HEK293 (cell line): Measurements from ENCODE around the gene NXPH1.

Source experiments
- BCL11B ChIP-seq: fragments of 450-650 bp; formaldehyde crosslinking; IDR thresholded peaks from 2 replicates; pipeline ENCODE4 v1.5.1; 2016; ENCODE audit warnings: low read depth, missing biosample characterization, missing genetic modification characterization
- SP2 ChIP-seq: fragments of 450-650 bp; formaldehyde crosslinking; IDR thresholded peaks from 2 replicates; pipeline ENCODE4 v1.5.1; 2016; ENCODE audit warnings: missing biosample characterization, missing genetic modification characterization
- ZBTB20 ChIP-seq: fragments of 450-650 bp; formaldehyde crosslinking; IDR thresholded peaks from 2 replicates; pipeline ENCODE4 v1.5.1; 2016; ENCODE audit warnings: missing biosample characterization, missing genetic modification characterization
- ZNF121 ChIP-seq: fragments of 450-650 bp; formaldehyde crosslinking; IDR thresholded peaks from 2 replicates; pipeline ENCODE4 v1.5.1; 2016; ENCODE audit warnings: missing biosample characterization, missing genetic modification characterization
- ZNF23 ChIP-seq: fragments of 450-650 bp; formaldehyde crosslinking; IDR thresholded peaks from 2 replicates; pipeline ENCODE4 v1.5.1; 2016; ENCODE audit warnings: missing biosample characterization, missing genetic modification characterization, borderline replicate concordance
- ZNF248 ChIP-seq: fragments of 450-650 bp; formaldehyde crosslinking; IDR thresholded peaks from 2 replicates; pipeline ENCODE4 v1.5.1; 2017; ENCODE audit warnings: missing biosample characterization, missing genetic modification characterization
- ZNF561 ChIP-seq: fragments of 450-650 bp; IDR thresholded peaks from 2 replicates; pipeline ENCODE4 v1.5.1; 2018; ENCODE audit warnings: missing biosample characterization, missing genetic modification characterization, borderline replicate concordance
- TF ChIP-seq, protein P1 (sequence below): fragments of 450-650 bp; formaldehyde crosslinking; IDR thresholded peaks from 2 replicates; pipeline ENCODE4 v1.5.1; 2016; ENCODE audit warnings: missing biosample characterization, missing genetic modification characterization
- TF ChIP-seq, protein P2 (sequence below): fragments of 450-650 bp; formaldehyde crosslinking; IDR thresholded peaks from 2 replicates; pipeline ENCODE4 v1.5.1; 2016; ENCODE audit warnings: missing biosample characterization, missing genetic modification characterization
- TF ChIP-seq, protein P3 (sequence below): fragments of 450-650 bp; formaldehyde crosslinking; IDR thresholded peaks from 2 replicates; pipeline ENCODE4 v1.5.1; 2016; ENCODE audit warnings: missing biosample characterization, missing genetic modification characterization
- TF ChIP-seq, protein P4 (sequence below): fragments of 450-650 bp; formaldehyde crosslinking; IDR thresholded peaks from 2 replicates; pipeline ENCODE4 v1.5.1; 2016; ENCODE audit warnings: missing biosample characterization, missing genetic modification characterization, low read depth
- TF ChIP-seq, protein P5 (sequence below): sonication (generic); formaldehyde crosslinking; IDR thresholded peaks from 2 replicates; pipeline ENCODE4 v1.8.1; 2022; ENCODE audit warnings: mild to moderate bottlenecking, moderate library complexity, missing genetic modification reagents
- TF ChIP-seq, protein P6 (sequence below): fragments of 450-650 bp; formaldehyde crosslinking; IDR thresholded peaks from 2 replicates; pipeline ENCODE4 v1.5.1; 2016; ENCODE audit warnings: missing biosample characterization, missing genetic modification characterization

DNA sequence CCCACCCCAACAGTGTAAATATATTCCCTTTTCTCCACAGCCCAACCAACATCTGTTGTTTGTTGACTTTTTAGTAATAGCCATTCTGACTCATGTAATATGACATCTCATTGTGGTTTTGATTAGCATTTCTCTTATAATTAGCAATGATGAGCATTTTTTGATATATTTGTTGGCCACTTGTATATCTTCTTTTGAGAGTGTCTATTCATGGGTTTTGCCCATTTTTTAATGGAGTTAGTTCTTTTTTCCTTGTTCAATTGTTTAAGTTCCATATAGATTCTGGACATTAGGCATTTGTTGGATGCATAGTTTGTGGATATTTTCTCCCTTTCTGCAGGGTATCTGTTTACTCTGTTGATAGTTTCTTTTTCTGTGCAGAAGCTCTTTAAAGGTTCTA, 340.1 kb downstream of the NXPH1 start:
- TF ChIP-seq, protein P1, sequence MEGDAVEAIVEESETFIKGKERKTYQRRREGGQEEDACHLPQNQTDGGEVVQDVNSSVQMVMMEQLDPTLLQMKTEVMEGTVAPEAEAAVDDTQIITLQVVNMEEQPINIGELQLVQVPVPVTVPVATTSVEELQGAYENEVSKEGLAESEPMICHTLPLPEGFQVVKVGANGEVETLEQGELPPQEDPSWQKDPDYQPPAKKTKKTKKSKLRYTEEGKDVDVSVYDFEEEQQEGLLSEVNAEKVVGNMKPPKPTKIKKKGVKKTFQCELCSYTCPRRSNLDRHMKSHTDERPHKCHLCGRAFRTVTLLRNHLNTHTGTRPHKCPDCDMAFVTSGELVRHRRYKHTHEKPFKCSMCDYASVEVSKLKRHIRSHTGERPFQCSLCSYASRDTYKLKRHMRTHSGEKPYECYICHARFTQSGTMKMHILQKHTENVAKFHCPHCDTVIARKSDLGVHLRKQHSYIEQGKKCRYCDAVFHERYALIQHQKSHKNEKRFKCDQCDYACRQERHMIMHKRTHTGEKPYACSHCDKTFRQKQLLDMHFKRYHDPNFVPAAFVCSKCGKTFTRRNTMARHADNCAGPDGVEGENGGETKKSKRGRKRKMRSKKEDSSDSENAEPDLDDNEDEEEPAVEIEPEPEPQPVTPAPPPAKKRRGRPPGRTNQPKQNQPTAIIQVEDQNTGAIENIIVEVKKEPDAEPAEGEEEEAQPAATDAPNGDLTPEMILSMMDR (tag by site-specific recombination): no peak
- TF ChIP-seq ZBTB20 (tag by site-specific recombination): no peak
- no peak for TF ChIP-seq BCL11B
- no peak for TF ChIP-seq ZNF248 (tag by site-specific recombination)
- no peak for TF ChIP-seq ZNF561 (tag by site-specific recombination)
- TF ChIP-seq, protein P2, sequence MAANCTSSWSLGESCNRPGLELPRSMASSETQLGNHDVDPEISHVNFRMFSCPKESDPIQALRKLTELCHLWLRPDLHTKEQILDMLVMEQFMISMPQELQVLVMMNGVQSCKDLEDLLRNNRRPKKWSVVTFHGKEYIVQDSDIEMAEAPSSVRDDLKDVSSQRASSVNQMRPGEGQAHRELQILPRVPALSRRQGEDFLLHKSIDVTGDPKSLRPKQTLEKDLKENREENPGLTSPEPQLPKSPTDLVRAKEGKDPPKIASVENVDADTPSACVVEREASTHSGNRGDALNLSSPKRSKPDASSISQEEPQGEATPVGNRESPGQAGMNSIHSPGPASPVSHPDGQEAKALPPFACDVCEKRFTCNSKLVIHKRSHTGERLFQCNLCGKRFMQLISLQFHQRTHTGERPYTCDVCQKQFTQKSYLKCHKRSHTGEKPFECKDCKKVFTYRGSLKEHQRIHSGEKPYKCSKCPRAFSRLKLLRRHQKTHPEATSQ (tag by site-specific recombination): no peak
- no peak for TF ChIP-seq ZNF121
- TF ChIP-seq, protein P3, sequence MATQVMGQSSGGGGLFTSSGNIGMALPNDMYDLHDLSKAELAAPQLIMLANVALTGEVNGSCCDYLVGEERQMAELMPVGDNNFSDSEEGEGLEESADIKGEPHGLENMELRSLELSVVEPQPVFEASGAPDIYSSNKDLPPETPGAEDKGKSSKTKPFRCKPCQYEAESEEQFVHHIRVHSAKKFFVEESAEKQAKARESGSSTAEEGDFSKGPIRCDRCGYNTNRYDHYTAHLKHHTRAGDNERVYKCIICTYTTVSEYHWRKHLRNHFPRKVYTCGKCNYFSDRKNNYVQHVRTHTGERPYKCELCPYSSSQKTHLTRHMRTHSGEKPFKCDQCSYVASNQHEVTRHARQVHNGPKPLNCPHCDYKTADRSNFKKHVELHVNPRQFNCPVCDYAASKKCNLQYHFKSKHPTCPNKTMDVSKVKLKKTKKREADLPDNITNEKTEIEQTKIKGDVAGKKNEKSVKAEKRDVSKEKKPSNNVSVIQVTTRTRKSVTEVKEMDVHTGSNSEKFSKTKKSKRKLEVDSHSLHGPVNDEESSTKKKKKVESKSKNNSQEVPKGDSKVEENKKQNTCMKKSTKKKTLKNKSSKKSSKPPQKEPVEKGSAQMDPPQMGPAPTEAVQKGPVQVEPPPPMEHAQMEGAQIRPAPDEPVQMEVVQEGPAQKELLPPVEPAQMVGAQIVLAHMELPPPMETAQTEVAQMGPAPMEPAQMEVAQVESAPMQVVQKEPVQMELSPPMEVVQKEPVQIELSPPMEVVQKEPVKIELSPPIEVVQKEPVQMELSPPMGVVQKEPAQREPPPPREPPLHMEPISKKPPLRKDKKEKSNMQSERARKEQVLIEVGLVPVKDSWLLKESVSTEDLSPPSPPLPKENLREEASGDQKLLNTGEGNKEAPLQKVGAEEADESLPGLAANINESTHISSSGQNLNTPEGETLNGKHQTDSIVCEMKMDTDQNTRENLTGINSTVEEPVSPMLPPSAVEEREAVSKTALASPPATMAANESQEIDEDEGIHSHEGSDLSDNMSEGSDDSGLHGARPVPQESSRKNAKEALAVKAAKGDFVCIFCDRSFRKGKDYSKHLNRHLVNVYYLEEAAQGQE (tag by site-specific recombination): no peak
- TF ChIP-seq, protein P4, sequence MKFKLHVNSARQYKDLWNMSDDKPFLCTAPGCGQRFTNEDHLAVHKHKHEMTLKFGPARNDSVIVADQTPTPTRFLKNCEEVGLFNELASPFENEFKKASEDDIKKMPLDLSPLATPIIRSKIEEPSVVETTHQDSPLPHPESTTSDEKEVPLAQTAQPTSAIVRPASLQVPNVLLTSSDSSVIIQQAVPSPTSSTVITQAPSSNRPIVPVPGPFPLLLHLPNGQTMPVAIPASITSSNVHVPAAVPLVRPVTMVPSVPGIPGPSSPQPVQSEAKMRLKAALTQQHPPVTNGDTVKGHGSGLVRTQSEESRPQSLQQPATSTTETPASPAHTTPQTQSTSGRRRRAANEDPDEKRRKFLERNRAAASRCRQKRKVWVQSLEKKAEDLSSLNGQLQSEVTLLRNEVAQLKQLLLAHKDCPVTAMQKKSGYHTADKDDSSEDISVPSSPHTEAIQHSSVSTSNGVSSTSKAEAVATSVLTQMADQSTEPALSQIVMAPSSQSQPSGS (tag by site-specific recombination): no peak
- TF ChIP-seq SP2 (tag by site-specific recombination): no peak
- TF ChIP-seq, protein P5, sequence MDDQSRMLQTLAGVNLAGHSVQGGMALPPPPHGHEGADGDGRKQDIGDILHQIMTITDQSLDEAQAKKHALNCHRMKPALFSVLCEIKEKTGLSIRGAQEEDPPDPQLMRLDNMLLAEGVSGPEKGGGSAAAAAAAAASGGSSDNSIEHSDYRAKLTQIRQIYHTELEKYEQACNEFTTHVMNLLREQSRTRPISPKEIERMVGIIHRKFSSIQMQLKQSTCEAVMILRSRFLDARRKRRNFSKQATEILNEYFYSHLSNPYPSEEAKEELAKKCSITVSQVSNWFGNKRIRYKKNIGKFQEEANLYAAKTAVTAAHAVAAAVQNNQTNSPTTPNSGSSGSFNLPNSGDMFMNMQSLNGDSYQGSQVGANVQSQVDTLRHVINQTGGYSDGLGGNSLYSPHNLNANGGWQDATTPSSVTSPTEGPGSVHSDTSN (CRISPR knock-in tag): no peak
- TF ChIP-seq, protein P6, sequence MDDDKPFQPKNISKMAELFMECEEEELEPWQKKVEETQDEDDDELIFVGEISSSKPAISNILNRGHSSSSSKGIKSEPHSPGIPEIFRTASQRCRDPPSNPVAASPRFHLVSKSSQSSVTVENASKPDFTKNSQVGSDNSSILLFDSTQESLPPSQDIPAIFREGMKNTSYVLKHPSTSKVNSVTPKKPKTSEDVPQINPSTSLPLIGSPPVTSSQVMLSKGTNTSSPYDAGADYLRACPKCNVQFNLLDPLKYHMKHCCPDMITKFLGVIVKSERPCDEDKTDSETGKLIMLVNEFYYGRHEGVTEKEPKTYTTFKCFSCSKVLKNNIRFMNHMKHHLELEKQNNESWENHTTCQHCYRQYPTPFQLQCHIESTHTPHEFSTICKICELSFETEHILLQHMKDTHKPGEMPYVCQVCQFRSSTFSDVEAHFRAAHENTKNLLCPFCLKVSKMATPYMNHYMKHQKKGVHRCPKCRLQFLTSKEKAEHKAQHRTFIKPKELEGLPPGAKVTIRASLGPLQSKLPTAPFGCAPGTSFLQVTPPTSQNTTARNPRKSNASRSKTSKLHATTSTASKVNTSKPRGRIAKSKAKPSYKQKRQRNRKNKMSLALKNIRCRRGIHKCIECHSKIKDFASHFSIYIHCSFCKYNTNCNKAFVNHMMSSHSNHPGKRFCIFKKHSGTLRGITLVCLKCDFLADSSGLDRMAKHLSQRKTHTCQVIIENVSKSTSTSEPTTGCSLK (tag by site-specific recombination): no peak
- no peak for TF ChIP-seq ZNF23 (tag by site-specific recombination)
